ENCODE data around the gene ECT2. TPM values are rescaled to one million over a fixed set of nuclear protein-coding genes. Genes with fewer than 3 reads are reported as not detected.
A peak's percentile ranks its signal among the peaks of the same experiment; 100 is the strongest.

ECT2 gene
- total RNA-seq, 1 experiment from 2014 or later = 98.5 TPM

DNA sequence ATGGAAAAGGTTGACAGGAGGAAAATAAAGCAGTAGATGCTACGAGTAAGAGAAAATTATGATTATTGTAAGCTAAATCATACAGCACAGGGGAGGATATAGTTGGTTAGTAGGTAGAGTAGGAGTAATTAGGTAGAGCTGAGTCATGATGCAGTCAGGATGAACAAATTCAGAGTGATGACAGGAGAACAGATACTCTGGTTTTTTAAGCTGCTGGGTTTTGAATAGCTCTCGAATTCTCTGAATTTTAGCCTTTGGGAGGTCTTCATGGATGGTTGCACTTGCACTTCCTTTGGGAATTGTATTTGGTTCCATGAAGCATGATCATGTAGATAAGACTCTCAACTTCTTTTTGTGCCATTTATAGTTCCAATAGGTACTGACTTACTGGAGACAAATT lies 96.2 kb downstream of the ECT2 start:
- TF ChIP-seq EZH2 (IDR thresholded peaks at IDR 0.05; ENCODE audit: borderline replicate concordance, low read depth, low read length, poor library complexity, severe bottlenecking) = no peak
- TF ChIP-seq, protein P1, sequence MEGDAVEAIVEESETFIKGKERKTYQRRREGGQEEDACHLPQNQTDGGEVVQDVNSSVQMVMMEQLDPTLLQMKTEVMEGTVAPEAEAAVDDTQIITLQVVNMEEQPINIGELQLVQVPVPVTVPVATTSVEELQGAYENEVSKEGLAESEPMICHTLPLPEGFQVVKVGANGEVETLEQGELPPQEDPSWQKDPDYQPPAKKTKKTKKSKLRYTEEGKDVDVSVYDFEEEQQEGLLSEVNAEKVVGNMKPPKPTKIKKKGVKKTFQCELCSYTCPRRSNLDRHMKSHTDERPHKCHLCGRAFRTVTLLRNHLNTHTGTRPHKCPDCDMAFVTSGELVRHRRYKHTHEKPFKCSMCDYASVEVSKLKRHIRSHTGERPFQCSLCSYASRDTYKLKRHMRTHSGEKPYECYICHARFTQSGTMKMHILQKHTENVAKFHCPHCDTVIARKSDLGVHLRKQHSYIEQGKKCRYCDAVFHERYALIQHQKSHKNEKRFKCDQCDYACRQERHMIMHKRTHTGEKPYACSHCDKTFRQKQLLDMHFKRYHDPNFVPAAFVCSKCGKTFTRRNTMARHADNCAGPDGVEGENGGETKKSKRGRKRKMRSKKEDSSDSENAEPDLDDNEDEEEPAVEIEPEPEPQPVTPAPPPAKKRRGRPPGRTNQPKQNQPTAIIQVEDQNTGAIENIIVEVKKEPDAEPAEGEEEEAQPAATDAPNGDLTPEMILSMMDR (conservative IDR thresholded peaks at IDR 0.05; ENCODE audit: low read depth, low read length) = no peak
- H3K4me1 ChIP-seq (ENCODE audit: insufficient read depth, low read length, poor library complexity, severe bottlenecking) = peaks cover 32% of the 10 kb centered on the region
- no peak overlapping the region for H3K27ac ChIP-seq (ENCODE audit: low read depth, low read length, poor library complexity, severe bottlenecking)
- no peaks in the 10 kb centered on the region for H3K36me3 ChIP-seq (ENCODE audit: insufficient read depth, low read length, poor library complexity, severe bottlenecking)
- POLR2A ChIA-PET (ENCODE audit: low non-redundant PET) = no interaction called here
- H3K4me3 ChIP-seq (ENCODE audit: low read depth, low read length, poor library complexity, severe bottlenecking) = no peak overlapping the region
- no peaks in the 10 kb centered on the region for H3K9me3 ChIP-seq (ENCODE audit: low read depth, low read length, poor library complexity, severe bottlenecking)
- CTCF ChIA-PET = no interaction called here
- intact Hi-C loops (cut with micrococcal nuclease; ENCODE audit: unreplicated experiment) = no loop called here
- DNase-seq (ENCODE audit: low spot score) = peak; percentile 86
- H3K27me3 ChIP-seq (replicated peaks; ENCODE audit: insufficient read depth, low read depth, low read length, poor library complexity) = no peaks in the 10 kb centered on the region
- BruUV-seq (replicated peaks) = no TSS peak

DNA sequence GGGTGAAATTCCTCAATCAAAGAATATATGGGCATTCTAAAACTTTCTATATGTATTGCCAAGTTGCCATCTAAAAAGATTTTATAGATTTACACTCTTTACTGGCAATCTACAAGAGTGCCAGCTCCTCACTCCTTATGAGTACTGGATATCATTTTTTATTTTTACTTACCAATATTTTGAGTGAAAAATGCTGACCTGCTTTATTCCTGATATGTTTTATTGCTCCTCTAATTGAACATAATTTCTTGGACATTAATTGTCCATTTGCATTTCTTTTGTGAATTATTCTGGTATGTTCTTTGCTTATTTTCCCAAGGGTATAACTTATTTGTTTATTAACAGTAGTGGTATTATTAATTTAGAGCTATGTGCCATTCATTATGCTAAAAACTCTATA lies 96.8 kb downstream of the ECT2 start:
- no TSS peak for BruUV-seq (replicated peaks)
- Histone ChIP-seq H3K9me3 (ENCODE audit: low read depth, low read length, poor library complexity, severe bottlenecking) (no peaks in the 10 kb centered on the region), H3K36me3 (ENCODE audit: insufficient read depth, low read length, poor library complexity, severe bottlenecking) (no peaks in the 10 kb centered on the region), H3K27me3 (replicated peaks; ENCODE audit: insufficient read depth, low read depth, low read length, poor library complexity) (no peaks in the 10 kb centered on the region), H3K4me1 (ENCODE audit: insufficient read depth, low read length, poor library complexity, severe bottlenecking) (peaks cover 29% of the 10 kb centered on the region), H3K27ac (ENCODE audit: low read depth, low read length, poor library complexity, severe bottlenecking) (no peak overlapping the region), H3K4me3 (ENCODE audit: low read depth, low read length, poor library complexity, severe bottlenecking) (no peak overlapping the region)
- no peak for DNase-seq (ENCODE audit: low spot score)
- ChIA-PET POLR2A (ENCODE audit: low non-redundant PET) (no interaction called here), CTCF (no interaction called here)
- intact Hi-C loops (cut with micrococcal nuclease; ENCODE audit: unreplicated experiment) = no loop called here
- no peak for TF ChIP-seq EZH2 (IDR thresholded peaks at IDR 0.05; ENCODE audit: borderline replicate concordance, low read depth, low read length, poor library complexity, severe bottlenecking)
- TF ChIP-seq, protein P1 (conservative IDR thresholded peaks at IDR 0.05; ENCODE audit: low read depth, low read length) = no peak

DNA sequence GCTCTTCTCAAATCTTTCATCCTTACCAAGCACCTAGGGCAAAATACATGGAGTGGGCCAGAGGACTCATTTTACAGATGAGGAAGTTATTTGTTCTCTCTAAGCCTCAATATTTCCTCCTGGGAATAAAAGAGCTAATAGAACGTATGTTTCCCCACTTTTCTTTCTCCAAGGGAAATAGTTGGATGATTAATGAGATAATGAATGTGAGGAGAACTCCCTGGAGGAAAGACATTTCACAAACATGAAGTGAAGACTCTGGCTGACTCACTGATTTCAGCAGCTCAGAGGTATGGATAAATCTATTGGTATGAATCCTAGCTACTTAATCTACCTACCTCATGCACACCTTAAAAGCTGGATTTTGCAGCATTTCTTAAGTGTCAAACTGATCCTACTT lies 98.4 kb downstream of the ECT2 start:
- TF ChIP-seq EZH2 (IDR thresholded peaks at IDR 0.05; ENCODE audit: borderline replicate concordance, low read depth, low read length, poor library complexity, severe bottlenecking) = no peak
- TF ChIP-seq, protein P1 (conservative IDR thresholded peaks at IDR 0.05; ENCODE audit: low read depth, low read length) = no peak
- Histone ChIP-seq H3K27me3 (replicated peaks; ENCODE audit: insufficient read depth, low read depth, low read length, poor library complexity) (no peaks in the 10 kb centered on the region), H3K36me3 (ENCODE audit: insufficient read depth, low read length, poor library complexity, severe bottlenecking) (no peaks in the 10 kb centered on the region), H3K27ac (ENCODE audit: low read depth, low read length, poor library complexity, severe bottlenecking) (no peak overlapping the region), H3K4me3 (ENCODE audit: low read depth, low read length, poor library complexity, severe bottlenecking) (no peak overlapping the region), H3K9me3 (ENCODE audit: low read depth, low read length, poor library complexity, severe bottlenecking) (no peaks in the 10 kb centered on the region), H3K4me1 (ENCODE audit: insufficient read depth, low read length, poor library complexity, severe bottlenecking) (peaks cover 29% of the 10 kb centered on the region)
- intact Hi-C loops (cut with micrococcal nuclease; ENCODE audit: unreplicated experiment) = no loop called here
- DNase-seq (ENCODE audit: low spot score) = peak; percentile 76
- CTCF ChIA-PET = no interaction called here
- POLR2A ChIA-PET (ENCODE audit: low non-redundant PET) = no interaction called here
- BruUV-seq (replicated peaks) = no TSS peak

Measured in A673 (cell line).